GM12878 (cell line): ENCODE measurements around the gene COX5A. TPM values are rescaled to one million over a fixed set of nuclear protein-coding genes. Genes with fewer than 3 reads are reported as not detected.

Source experiments
- ATAC-seq: fragments of 200-7000 bp; cut with Tn5 transposase; 3 replicates; pipeline ENCODE4 v1.9.1; 2020; ENCODE audit warnings: mild to moderate bottlenecking, moderate library complexity
- BruUV-seq: library from RNA; stranded (reverse); fragments of 400-500 nt; replicated peaks from 2 replicates; lab custom pipeline; 2021; lab: Mats Ljungman, UMichigan
- CTCF ChIA-PET: fragments of 300-600 bp; sonication (Branson Sonifier 250); formaldehyde crosslinking; extraction: SDS; loops from one replicate; lab custom pipeline; 2021; ENCODE audit warnings: inconsistent platforms; lab: Yijun Ruan, JAX
- POLR2A ChIA-PET: fragments of 350-600 bp; formaldehyde crosslinking; extraction: SDS; loops from one replicate; lab custom pipeline; 2021; ENCODE audit warnings: inconsistent platforms; lab: Charles Lee
- RAD21 ChIA-PET: fragments of 300-600 bp; sonication (Branson Sonifier 250); formaldehyde crosslinking; loops from one replicate; lab custom pipeline; 2023; ENCODE audit warnings: antibody characterized with exemption; ENCODE audit not compliant: unreplicated experiment; lab: Charles Lee
- SMC1A ChIA-PET: fragments of 300-600 bp; sonication (Branson Sonifier 250); formaldehyde crosslinking; loops from one replicate; lab custom pipeline; 2023; ENCODE audit not compliant: unreplicated experiment, uncharacterized antibody; lab: Charles Lee
- DNase-seq: peaks from one replicate; pipeline ENCODE4 v3.0.0-alpha.2; 2011; ENCODE audit warnings: low read depth, low spot score
- FAIRE-seq: peaks from 3 replicates; lab custom pipeline; 2011; peaks lifted over from hg19 to GRCh38; lab: Jason Lieb, UNC
- H2AFZ ChIP-seq: 2 replicates; pipeline ENCODE4 v1.6.0; 2011; ENCODE audit warnings: low read depth, low read length, control low read depth; ENCODE audit not compliant: control insufficient read depth
- H3K27ac ChIP-seq: 2 replicates; pipeline ENCODE4 v1.5.1; 2011; ENCODE audit warnings: control low read depth; ENCODE audit not compliant: control insufficient read depth, insufficient read depth
- H3K27me3 ChIP-seq, 2 experiments: replicated peaks in 1 of 2; 2 replicates each; pipeline versions ENCODE4 v1.6.0 to v1.6.1; 2011; ENCODE audit warnings: low read length in 1 of 2; ENCODE audit not compliant: control insufficient read depth in 2 of 2, insufficient read depth in 2 of 2
- H3K36me3 ChIP-seq, 2 experiments: 2 replicates each; pipeline ENCODE4 v1.5.1; 2011; ENCODE audit warnings: low read length in 1 of 2; ENCODE audit not compliant: control insufficient read depth in 2 of 2, insufficient read depth in 2 of 2
- H3K4me1 ChIP-seq: 2 replicates; pipeline ENCODE4 v1.6.1; 2011; ENCODE audit warnings: mild to moderate bottlenecking, low read length, moderate library complexity, mixed read lengths; ENCODE audit not compliant: control insufficient read depth, insufficient read depth
- H3K4me2 ChIP-seq: 2 replicates; pipeline ENCODE4 v1.6.0; 2011; ENCODE audit warnings: control low read depth; ENCODE audit not compliant: control insufficient read depth, insufficient read depth
- H3K4me3 ChIP-seq: fragments of 200-600 bp; sonication (generic); 2 replicates; pipeline ENCODE4 v1.5.1; 2016
- H3K79me2 ChIP-seq: 2 replicates; pipeline ENCODE4 v1.6.0; 2011; ENCODE audit warnings: low read length; ENCODE audit not compliant: control insufficient read depth, insufficient read depth
- H3K9ac ChIP-seq: 2 replicates; pipeline ENCODE4 v1.8.0; 2011; ENCODE audit warnings: low read length, control low read depth, mixed read lengths; ENCODE audit not compliant: control insufficient read depth, insufficient read depth
- H3K9me3 ChIP-seq: replicated peaks from 3 replicates; pipeline ENCODE4 v1.5.1; 2011; ENCODE audit warnings: mild to moderate bottlenecking, low read length; ENCODE audit not compliant: control insufficient read depth, insufficient read depth
- H4K20me1 ChIP-seq: 2 replicates; pipeline ENCODE4 v1.6.0; 2011; ENCODE audit not compliant: control insufficient read depth, insufficient read depth
- CEBPB ChIP-seq, 2 experiments: fragments of 150-350 bp in 1 of 2; IDR thresholded peaks; 2 replicates each; pipeline ENCODE4 v1.6.1; 2012 to 2014; ENCODE audit warnings: low read depth in 2 of 2, low read length in 2 of 2, borderline replicate concordance in 1 of 2, inconsistent platforms in 1 of 2
- DPF2 ChIP-seq: fragments of 450-650 bp; IDR thresholded peaks from 2 replicates; pipeline ENCODE4 v1.6.1; 2017; ENCODE audit warnings: mild to moderate bottlenecking
- EZH2 ChIP-seq: IDR thresholded peaks from 2 replicates; pipeline ENCODE4 v1.6.1; 2012; ENCODE audit warnings: low read depth, mild to moderate bottlenecking, control low read depth, inconsistent platforms, low read length, borderline replicate concordance; ENCODE audit not compliant: control insufficient read depth
- GATAD2B ChIP-seq: fragments of 450-650 bp; conservative IDR thresholded peaks from 2 replicates; pipeline ENCODE4 v1.6.1; 2017; ENCODE audit warnings: low read depth, mild to moderate bottlenecking, moderate library complexity
- HCFC1 ChIP-seq: fragments of 150-350 bp; IDR thresholded peaks from 2 replicates; pipeline ENCODE4 v1.6.1; 2014; ENCODE audit warnings: low read length
- IRF5 ChIP-seq: fragments of 450-650 bp; IDR thresholded peaks from 2 replicates; pipeline ENCODE4 v1.6.1; 2017; ENCODE audit warnings: borderline replicate concordance
- MAX ChIP-seq: IDR thresholded peaks from 2 replicates; pipeline ENCODE4 v1.6.1; 2012; ENCODE audit warnings: low read depth, low read length, improper control_type of control experiment
- MLLT1 ChIP-seq: fragments of 450-650 bp; IDR thresholded peaks from 2 replicates; pipeline ENCODE4 v1.6.1; 2016; ENCODE audit warnings: mild to moderate bottlenecking
- NR2F1 ChIP-seq: fragments of 450-650 bp; conservative IDR thresholded peaks from 2 replicates; pipeline ENCODE4 v1.6.1; 2017; ENCODE audit warnings: mild to moderate bottlenecking
- RB1 ChIP-seq: fragments of 450-650 bp; formaldehyde crosslinking; IDR thresholded peaks from 2 replicates; pipeline ENCODE4 v1.6.1; 2017; ENCODE audit warnings: mild to moderate bottlenecking, borderline replicate concordance
- SMAD1 ChIP-seq: fragments of 450-650 bp; IDR thresholded peaks from 2 replicates; pipeline ENCODE4 v1.6.1; 2018; ENCODE audit warnings: mild to moderate bottlenecking, low read depth; ENCODE audit not compliant: partially characterized antibody
- SPI1 ChIP-seq: IDR thresholded peaks from 2 replicates; pipeline ENCODE4 v1.6.1; 2011; ENCODE audit warnings: low read depth, mild to moderate bottlenecking, low read length, moderate library complexity, borderline replicate concordance; ENCODE audit not compliant: insufficient read depth
- USF1 ChIP-seq: IDR thresholded peaks from 2 replicates; pipeline ENCODE4 v1.6.1; 2011; ENCODE audit warnings: borderline replicate concordance, low read depth, mild to moderate bottlenecking, moderate library complexity, mixed read lengths, low read length; ENCODE audit not compliant: insufficient read depth; ENCODE audit errors: extremely low read length
- USF2 ChIP-seq: IDR thresholded peaks from 2 replicates; pipeline ENCODE4 v1.6.1; 2011; ENCODE audit warnings: low read depth, low read length, improper control_type of control experiment, borderline replicate concordance
- YY1 ChIP-seq: IDR thresholded peaks from 2 replicates; pipeline ENCODE4 v1.6.1; 2011; ENCODE audit warnings: low read depth, mild to moderate bottlenecking, low read length
- ZNF207 ChIP-seq: fragments of 450-650 bp; IDR thresholded peaks from 2 replicates; pipeline ENCODE4 v1.6.1; 2014; ENCODE audit warnings: antibody characterized with exemption, mild to moderate bottlenecking, borderline replicate concordance
- WGBS: methylation state at CpG from one replicate; pipeline ENCODE4 v1.1.6; 2016; ENCODE audit warnings: low lambda C conversion rate; ENCODE audit not compliant: insufficient replicate concordance, insufficient coverage; ENCODE audit errors: missing lambda C conversion rate; 5-methylcytosine and 5-hydroxymethylcytosine counted together
- in situ Hi-C: fragments of 300-500 bp; cut with MboI; formaldehyde crosslinking; loops from 9 replicates; pipeline ENCODE4 v1.14.3; 2018; ENCODE audit warnings: mixed read lengths
- intact Hi-C: fragments of 100-400 bp; cut with micrococcal nuclease; formaldehyde crosslinking; loops from one replicate; pipeline ENCODE4 v1.14.2; 2022; ENCODE audit not compliant: unreplicated experiment
- polyA plus RNA-seq, 11 experiments: library from polyadenylated mRNA; depleted of rRNA in 4 of 11; unstranded in 6 of 11; stranded (reverse) in 5 of 11; fragments of >200 nt; fragmentation: Nextera tagmentation in 4 of 11; fragmentation: Illumina TruSeq in 1 of 11; extraction: Ambion mirVana in 4 of 11; extraction: Trizol in 1 of 11; gene quantifications; 1 replicate in 1 of 11; 2 replicates in 10 of 11; pipeline versions ENCODE4 v1.2.1 to v1.2.3, GENCODE V29; 2011 to 2016; ENCODE audit warnings: inconsistent platforms in 2 of 11, missing spikeins in 2 of 11, low read depth in 1 of 11
- total RNA-seq, 4 experiments: library from RNA; depleted of rRNA in 3 of 4; stranded (reverse); fragments of >200 nt in 3 of 4; fragmentation: Illumina TruSeq in 1 of 4; extraction: Trizol in 1 of 4; gene quantifications; 2 replicates each; pipeline versions ENCODE4 v1.2.1 to v1.2.3, GENCODE V29; 2013 to 2021

COX5A gene
- total and polyA plus RNA-seq, 10 of the 15 experiments (the other 5 are each of a cell fraction or from before 2014, with no cell fraction given), result 84.5 to 1,218 (median 392) TPM

- H3K4me1 ChIP-seq, result peaks cover 28% of the 10 kb centered on the region
- CTCF ChIA-PET, result interaction anchor here (0.7 to 4.0 kb wide), 7 partner anchors 29 to 184 kb away, joined by 3 to 22 read pairs (median 5); no protein-coding TSS in a partner anchor
- 40% methylated on average over 88 of the region's 88 CpGs for WGBS
- peaks cover 8 to 17% of the 10 kb centered on the region in 2 experiments for H3K27me3 ChIP-seq
- BruUV-seq, result no TSS peak
- no peaks in the 10 kb centered on the region; the same call in 1 of the 2 replicates for H3K79me2 ChIP-seq
- intact Hi-C loops, result loop anchor here (5.0 kb wide), 2 partner anchors 51 to 246 kb away; partner anchors contain the start of gene C15orf39
- H4K20me1 ChIP-seq, result no peaks in the 10 kb centered on the region
- peak overlapping the region; percentile 69 for H2AFZ ChIP-seq
- H3K4me2 ChIP-seq, result peak overlapping the region; percentile 88
- FAIRE-seq (no peak), DNase-seq (no peak), ATAC-seq (peak; percentile 68)
- POLR2A ChIA-PET, result interaction anchor here (0.7 to 1.3 kb wide), 3 partner anchors 52 to 340 kb away, joined by 3 to 4 read pairs (median 4); no protein-coding TSS in a partner anchor
- no peaks in the 10 kb centered on the region for H3K9me3 ChIP-seq
- in situ Hi-C loops, result no loop called here
- H3K36me3 ChIP-seq, result no peaks in the 10 kb centered on the region
- H3K9ac ChIP-seq, result peak overlapping the region; percentile 15; the same call in 1 of the 2 replicates
- RAD21 ChIA-PET, result interaction anchor here (1.1 kb wide), 1 partner anchor 95 kb away, joined by 3 read pairs; no protein-coding TSS in a partner anchor
- no peak overlapping the region for H3K27ac ChIP-seq
- peak overlapping the region; percentile 65 for H3K4me3 ChIP-seq
- SMC1A ChIA-PET, result interaction anchor here (1.6 kb wide), 1 partner anchor 32 kb away, joined by 4 read pairs; no protein-coding TSS in a partner anchor
- TF ChIP-seq ZNF207, result peak; percentile 38; the same call in 1 of the 2 replicates
- 0 out of 2 replicates have a peak, but pooled peaks have one; percentile 53 for TF ChIP-seq RB1
- no peak for TF ChIP-seq CEBPB (IDR thresholded peaks at IDR 0.05; ENCODE audit: borderline replicate concordance in 1 of 2, low read depth in 2 of 2, low read length in 2 of 2)
- TF ChIP-seq SPI1, result no peak
- TF ChIP-seq DPF2, result 0 out of 2 replicates have a peak, but pooled peaks have one; percentile 67
- no peak for TF ChIP-seq IRF5
- TF ChIP-seq YY1, result peak; percentile 74; the same call in 1 of the 2 replicates
- 0 out of 2 replicates have a peak, but pooled peaks have one; percentile 42 for TF ChIP-seq NR2F1
- peak; percentile 90 for TF ChIP-seq USF1
- peak; percentile 46 for TF ChIP-seq USF2
- 0 out of 2 replicates have a peak, but pooled peaks have one; percentile 66 for TF ChIP-seq GATAD2B
- TF ChIP-seq MAX, result peak; percentile 83; the same call in 1 of the 2 replicates
- TF ChIP-seq SMAD1, result no peak
- no peak for TF ChIP-seq HCFC1
- no peak for TF ChIP-seq EZH2
- TF ChIP-seq MLLT1, result 0 out of 2 replicates have a peak, but pooled peaks have one; percentile 58
Observed at GRCh38 chr15:74955796-74956647, 18.1 kb upstream of the COX5A start.
